ENCODE measurements around the gene SLFN14. TPM values are rescaled to one million over a fixed set of nuclear protein-coding genes. Genes with fewer than 3 reads are reported as not detected.
"Not testable (repeated sequence)": the region's sequence is repeated elsewhere in the genome, so short reads cannot be mapped to it uniquely, and the experiment has no call there.

The SLFN14 gene
- total RNA-seq, 1 donor from 2014 or later = not detected

DNA sequence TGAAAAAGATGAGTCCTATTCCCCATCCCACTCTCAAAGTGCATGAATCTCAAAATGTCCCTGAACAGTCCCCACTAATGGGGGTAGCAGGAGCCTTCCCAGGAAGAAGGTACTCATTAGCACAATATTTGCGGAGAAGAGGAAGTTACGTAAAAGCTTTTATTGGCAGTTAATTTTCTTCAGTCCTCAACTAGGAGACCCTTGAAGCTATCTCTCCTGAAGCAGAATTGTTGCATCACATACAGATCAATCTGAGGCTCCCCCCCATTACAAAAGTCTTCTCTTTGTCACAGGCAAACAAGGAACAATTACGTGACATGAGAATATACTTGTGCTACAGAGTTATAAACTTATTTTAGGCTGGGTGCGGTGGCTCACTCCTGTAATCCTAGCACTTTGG, 37.3 kb downstream of the SLFN14 start:
- TF ChIP-seq, protein P1, sequence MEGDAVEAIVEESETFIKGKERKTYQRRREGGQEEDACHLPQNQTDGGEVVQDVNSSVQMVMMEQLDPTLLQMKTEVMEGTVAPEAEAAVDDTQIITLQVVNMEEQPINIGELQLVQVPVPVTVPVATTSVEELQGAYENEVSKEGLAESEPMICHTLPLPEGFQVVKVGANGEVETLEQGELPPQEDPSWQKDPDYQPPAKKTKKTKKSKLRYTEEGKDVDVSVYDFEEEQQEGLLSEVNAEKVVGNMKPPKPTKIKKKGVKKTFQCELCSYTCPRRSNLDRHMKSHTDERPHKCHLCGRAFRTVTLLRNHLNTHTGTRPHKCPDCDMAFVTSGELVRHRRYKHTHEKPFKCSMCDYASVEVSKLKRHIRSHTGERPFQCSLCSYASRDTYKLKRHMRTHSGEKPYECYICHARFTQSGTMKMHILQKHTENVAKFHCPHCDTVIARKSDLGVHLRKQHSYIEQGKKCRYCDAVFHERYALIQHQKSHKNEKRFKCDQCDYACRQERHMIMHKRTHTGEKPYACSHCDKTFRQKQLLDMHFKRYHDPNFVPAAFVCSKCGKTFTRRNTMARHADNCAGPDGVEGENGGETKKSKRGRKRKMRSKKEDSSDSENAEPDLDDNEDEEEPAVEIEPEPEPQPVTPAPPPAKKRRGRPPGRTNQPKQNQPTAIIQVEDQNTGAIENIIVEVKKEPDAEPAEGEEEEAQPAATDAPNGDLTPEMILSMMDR (IDR thresholded peaks at IDR 0.05; ENCODE audit: insufficient read depth, low read length, severe bottlenecking) = no peak
- no peak for FAIRE-seq
- H3K27me3 ChIP-seq (ENCODE audit: control insufficient read depth, insufficient read depth, low read length) = peaks cover 3% of the 10 kb centered on the region
- H3K4me3 ChIP-seq (ENCODE audit: low read depth, low read length) = no peak overlapping the region
- no peaks in the 10 kb centered on the region for H3K36me3 ChIP-seq (ENCODE audit: control insufficient read depth, insufficient read depth, low read length)
- no peak for DNase-seq (ENCODE audit: low read depth)

DNA sequence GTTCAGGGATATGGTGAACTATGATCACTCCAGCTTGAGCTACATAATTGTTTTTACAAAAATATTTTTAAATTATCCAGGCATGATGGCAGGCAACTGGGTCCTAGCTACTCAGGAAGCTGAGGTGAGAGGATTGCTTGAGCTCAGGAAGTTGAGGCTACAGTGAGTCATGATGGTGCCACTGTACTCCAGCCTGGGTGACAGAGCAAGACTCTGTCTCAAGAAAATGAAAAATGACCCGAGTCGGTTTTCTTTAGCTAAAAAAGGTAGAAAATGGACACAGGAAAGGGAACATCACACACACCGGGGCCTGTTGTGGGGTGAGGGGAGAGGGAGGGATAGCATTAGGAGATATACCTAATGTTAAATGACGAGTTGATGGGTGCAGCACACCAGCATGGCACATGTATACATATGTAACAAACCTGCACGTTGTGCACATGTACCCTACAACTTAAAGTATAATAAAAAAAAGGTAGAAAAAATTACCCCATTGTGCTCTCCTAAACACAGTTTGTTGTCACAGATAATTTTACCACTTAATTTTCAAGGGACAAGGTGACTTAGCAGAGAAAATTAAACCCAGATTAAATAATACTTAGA, 38.9 kb downstream of the SLFN14 start:
- peak; percentile 51 for DNase-seq (ENCODE audit: low read depth)
- not testable (repeated sequence) for H3K36me3 ChIP-seq (ENCODE audit: control insufficient read depth, insufficient read depth, low read length); FAIRE-seq; H3K27me3 ChIP-seq (ENCODE audit: control insufficient read depth, insufficient read depth, low read length); H3K4me3 ChIP-seq (ENCODE audit: low read depth, low read length)

DNA sequence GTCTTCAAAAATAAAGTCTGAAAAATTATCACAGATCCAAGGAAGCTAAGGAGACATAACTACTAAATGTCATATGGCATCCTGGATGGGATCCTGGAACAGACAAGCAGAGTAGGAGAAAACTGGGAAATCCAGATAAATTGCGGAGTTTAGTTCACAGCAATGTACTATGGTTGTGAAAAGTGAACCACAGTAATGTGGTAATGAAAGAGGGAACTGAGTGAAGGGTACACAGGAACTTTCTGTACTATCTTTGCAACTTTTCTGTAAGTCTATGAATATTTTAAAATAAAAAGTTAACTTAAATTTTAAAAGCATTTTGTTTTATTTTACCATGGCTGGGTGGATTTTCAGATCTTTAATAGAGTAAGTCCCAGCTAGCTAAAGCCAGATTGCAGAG, 39.5 kb downstream of the SLFN14 start:
- FAIRE-seq = no peak
- TF ChIP-seq, protein P1 (IDR thresholded peaks at IDR 0.05; ENCODE audit: insufficient read depth, low read length, severe bottlenecking) = no peak
- H3K36me3 ChIP-seq (ENCODE audit: control insufficient read depth, insufficient read depth, low read length) = no peaks in the 10 kb centered on the region
- H3K4me3 ChIP-seq (ENCODE audit: low read depth, low read length) = no peak overlapping the region
- no peak for DNase-seq (ENCODE audit: low read depth)
- H3K27me3 ChIP-seq (ENCODE audit: control insufficient read depth, insufficient read depth, low read length) = peaks cover 6% of the 10 kb centered on the region

DNA sequence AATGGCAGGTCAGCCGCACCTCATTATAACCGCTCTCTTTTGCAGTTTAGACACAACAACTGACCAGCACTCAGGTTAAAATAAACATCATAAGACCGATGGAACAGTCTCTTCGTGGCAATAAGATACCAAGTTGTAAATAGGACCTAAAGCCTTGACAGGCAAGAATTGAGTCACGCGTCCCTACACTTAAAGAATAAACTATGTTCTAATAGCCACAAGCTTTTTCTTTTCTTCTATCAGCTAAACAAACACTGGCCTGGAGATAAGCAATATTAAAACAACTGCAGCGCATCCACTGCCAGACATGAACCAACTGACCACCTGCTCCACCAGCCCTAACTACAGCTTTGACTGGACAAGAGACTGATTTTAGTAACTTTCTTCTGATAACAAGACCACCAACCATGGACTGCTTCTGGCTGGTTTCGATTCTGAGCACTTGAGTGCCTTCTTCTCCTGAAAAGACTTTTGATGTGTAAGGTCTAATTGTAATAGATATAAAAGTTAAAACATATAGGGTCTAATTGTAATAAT, 40.6 kb downstream of the SLFN14 start:
- FAIRE-seq (no peak), DNase-seq (ENCODE audit: low read depth) (peak; percentile 27)
- Histone ChIP-seq H3K4me3 (ENCODE audit: low read depth, low read length) (no peak overlapping the region), H3K36me3 (ENCODE audit: control insufficient read depth, insufficient read depth, low read length) (no peaks in the 10 kb centered on the region), H3K27me3 (ENCODE audit: control insufficient read depth, insufficient read depth, low read length) (peaks cover 9% of the 10 kb centered on the region)
- TF ChIP-seq, protein P1 (IDR thresholded peaks at IDR 0.05; ENCODE audit: insufficient read depth, low read length, severe bottlenecking) = no peak

DNA sequence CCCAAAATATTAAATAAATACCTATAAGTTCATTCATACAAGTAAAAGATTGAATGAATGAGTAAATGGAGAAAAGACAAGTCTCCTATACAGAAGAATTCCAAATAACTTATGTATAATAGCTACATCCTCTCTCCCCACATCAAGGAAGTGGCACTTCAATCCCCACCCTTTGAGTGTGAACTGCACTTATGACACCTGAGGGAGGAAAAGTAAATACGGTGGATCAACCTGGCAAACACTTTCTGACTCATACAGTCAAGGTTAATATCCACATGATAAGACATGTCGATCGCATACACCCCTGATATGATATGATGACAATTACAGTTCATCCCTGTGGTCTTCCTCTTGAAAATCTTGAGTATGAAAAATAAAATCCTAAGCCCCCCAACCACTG, 41.2 kb downstream of the SLFN14 start:
- TF ChIP-seq, protein P1 (IDR thresholded peaks at IDR 0.05; ENCODE audit: insufficient read depth, low read length, severe bottlenecking) = no peak
- Histone ChIP-seq H3K27me3 (ENCODE audit: control insufficient read depth, insufficient read depth, low read length) (peaks cover 14% of the 10 kb centered on the region), H3K4me3 (ENCODE audit: low read depth, low read length) (no peak overlapping the region), H3K36me3 (ENCODE audit: control insufficient read depth, insufficient read depth, low read length) (no peaks in the 10 kb centered on the region)
- FAIRE-seq (no peak), DNase-seq (ENCODE audit: low read depth) (peak; percentile 92)

DNA sequence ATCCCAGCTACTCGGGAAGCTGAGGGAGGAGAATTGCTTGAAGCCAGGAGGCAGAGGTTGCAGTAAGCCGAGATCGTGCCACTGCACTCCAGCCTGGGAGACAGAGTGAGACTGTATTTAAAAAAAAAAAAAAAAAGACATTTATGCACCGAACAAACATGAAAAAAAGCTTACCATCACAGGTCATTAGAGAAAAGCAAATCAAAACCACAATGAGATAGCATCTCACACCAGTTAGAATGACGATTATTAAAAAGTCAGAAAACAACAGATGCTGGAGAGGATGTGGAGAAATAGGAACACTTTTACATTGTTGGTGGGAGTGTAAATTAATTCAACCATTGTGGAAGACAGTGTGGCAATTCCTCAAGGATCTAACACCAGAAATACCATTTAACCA, 42.2 kb downstream of the SLFN14 start:
- not testable (repeated sequence) for DNase-seq (ENCODE audit: low read depth); FAIRE-seq; H3K36me3 ChIP-seq (ENCODE audit: control insufficient read depth, insufficient read depth, low read length); H3K4me3 ChIP-seq (ENCODE audit: low read depth, low read length)
- H3K27me3 ChIP-seq (ENCODE audit: control insufficient read depth, insufficient read depth, low read length) = peaks cover 13% of the 10 kb centered on the region

DNA sequence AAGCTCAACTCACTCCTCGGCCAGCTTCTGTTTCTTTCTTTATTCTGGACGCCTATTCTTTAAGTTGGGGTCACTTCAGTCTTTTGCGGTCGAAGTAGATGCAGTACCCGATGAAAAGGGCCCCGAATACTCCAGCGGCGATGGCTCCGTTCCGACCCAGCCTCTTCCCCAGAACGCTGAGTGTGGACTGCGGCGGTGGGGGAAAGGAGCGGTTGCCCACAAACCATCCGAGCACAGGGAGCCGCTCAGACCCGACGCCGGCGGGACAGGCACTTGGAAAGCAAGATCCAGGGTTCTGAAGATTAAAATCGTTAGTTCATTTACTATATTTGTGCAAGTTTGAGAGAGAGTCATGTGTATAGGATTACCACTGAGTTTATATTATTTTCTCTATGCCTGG, 45.6 kb downstream of the SLFN14 start:
- peaks cover 20% of the 10 kb centered on the region for H3K27me3 ChIP-seq (ENCODE audit: control insufficient read depth, insufficient read depth, low read length)
- no peak for DNase-seq (ENCODE audit: low read depth)
- no peak for FAIRE-seq
- TF ChIP-seq, protein P1 (IDR thresholded peaks at IDR 0.05; ENCODE audit: insufficient read depth, low read length, severe bottlenecking) = no peak
- no peaks in the 10 kb centered on the region for H3K36me3 ChIP-seq (ENCODE audit: control insufficient read depth, insufficient read depth, low read length)
- H3K4me3 ChIP-seq (ENCODE audit: low read depth, low read length) = no peak overlapping the region

Measured in bronchial epithelial cell (primary cell).